NT2/D1 (cell line): Measurements from ENCODE around the gene PLPPR4.

Experiments
- SUZ12 ChIP-seq: IDR thresholded peaks from 2 replicates; pipeline ENCODE4 v1.6.1; 2011; ENCODE audit not compliant: insufficient read length, insufficient read depth; ENCODE audit errors: extremely low read depth
- YY1 ChIP-seq: IDR thresholded peaks from 2 replicates; pipeline ENCODE4 v1.6.1; 2011; ENCODE audit not compliant: insufficient read length, insufficient read depth
- ZNF274 ChIP-seq: IDR thresholded peaks from 2 replicates; pipeline ENCODE4 v1.6.1; 2011; ENCODE audit warnings: mild to moderate bottlenecking, low read depth, low read length

GRCh38 chr1:99348397-99349132, 84.3 kb downstream of the PLPPR4 start:
- TF ChIP-seq YY1 (no peak), ZNF274 (no peak), SUZ12 (no peak)
